ENCODE results near the gene RFC1. TPM values are rescaled to one million over a fixed set of nuclear protein-coding genes. Genes with fewer than 3 reads are reported as not detected.
"Not testable (repeated sequence)": the region's sequence is repeated elsewhere in the genome, so short reads cannot be mapped to it uniquely, and the experiment has no call there.

The RFC1 gene
- polyA plus RNA-seq, 1 of the 3 experiments (the other 2 are of a cell fraction), result 14.9 TPM

DNA sequence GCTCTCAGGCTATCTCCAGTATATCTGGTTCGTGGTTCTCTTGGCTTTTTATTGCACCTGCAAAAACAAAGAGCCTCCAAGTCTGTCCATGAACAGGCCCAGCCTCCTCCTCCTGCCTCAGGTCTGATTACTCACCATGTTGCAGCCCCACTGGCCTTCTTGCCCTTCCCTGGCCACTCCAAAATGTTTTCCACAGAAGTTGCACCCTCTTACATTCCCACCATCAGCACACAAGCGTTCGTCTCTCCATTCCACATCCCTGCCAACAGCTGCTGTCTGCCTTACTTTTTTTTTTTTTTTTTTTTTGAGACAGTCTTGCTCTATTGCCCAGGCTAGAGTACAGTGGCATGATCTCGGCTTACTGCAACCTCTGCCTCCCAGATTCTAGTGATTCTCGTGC lies 86.7 kb downstream of the RFC1 start (continued):
- TF ChIP-seq, protein P1, sequence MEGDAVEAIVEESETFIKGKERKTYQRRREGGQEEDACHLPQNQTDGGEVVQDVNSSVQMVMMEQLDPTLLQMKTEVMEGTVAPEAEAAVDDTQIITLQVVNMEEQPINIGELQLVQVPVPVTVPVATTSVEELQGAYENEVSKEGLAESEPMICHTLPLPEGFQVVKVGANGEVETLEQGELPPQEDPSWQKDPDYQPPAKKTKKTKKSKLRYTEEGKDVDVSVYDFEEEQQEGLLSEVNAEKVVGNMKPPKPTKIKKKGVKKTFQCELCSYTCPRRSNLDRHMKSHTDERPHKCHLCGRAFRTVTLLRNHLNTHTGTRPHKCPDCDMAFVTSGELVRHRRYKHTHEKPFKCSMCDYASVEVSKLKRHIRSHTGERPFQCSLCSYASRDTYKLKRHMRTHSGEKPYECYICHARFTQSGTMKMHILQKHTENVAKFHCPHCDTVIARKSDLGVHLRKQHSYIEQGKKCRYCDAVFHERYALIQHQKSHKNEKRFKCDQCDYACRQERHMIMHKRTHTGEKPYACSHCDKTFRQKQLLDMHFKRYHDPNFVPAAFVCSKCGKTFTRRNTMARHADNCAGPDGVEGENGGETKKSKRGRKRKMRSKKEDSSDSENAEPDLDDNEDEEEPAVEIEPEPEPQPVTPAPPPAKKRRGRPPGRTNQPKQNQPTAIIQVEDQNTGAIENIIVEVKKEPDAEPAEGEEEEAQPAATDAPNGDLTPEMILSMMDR (IDR thresholded peaks at IDR 0.05), result no peak

DNA sequence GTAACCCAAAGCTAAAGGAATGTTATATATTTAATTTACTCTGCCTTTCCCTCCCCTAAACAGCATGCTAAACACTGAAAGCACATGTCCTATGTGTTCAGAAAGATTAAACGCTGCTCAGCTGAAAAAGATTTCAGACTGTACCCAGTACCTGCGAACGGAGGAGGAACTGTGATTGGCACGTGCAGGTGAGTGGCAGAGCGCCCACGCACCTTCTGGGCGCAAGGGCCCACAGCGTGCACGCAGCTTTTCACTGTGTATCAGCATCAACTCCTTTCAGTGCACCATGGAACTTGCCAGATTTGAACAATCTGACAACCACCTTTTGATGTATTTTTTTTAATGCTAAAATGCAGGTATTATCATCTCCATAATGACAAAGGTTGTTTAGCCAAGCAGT lies 87.7 kb downstream of the RFC1 start:
- Histone ChIP-seq H3K27ac (ENCODE audit: low read depth in 2 of 2, low read length in 1 of 2) (no peak overlapping the region), H3F3A (replicated peaks; ENCODE audit: insufficient read depth) (no peaks in the 10 kb centered on the region), H4K20me1 (ENCODE audit: insufficient read depth) (no peaks in the 10 kb centered on the region), H3K9me2 (no peaks in the 10 kb centered on the region), H3K9ac (no peak overlapping the region), H3K36me3 (replicated peaks in 1 of 2; ENCODE audit: control insufficient read depth in 1 of 2, insufficient read depth in 2 of 2, low read length in 1 of 2) (peaks cover 23 to 27% of the 10 kb centered on the region in 2 experiments), H3K4me2 (no peak overlapping the region), H3K4me1 (ENCODE audit: control insufficient read depth in 1 of 2, insufficient read depth in 2 of 2, low read depth in 1 of 2, low read length in 1 of 2) (peaks cover 0 to 24% of the 10 kb centered on the region in 2 experiments; a peak in 2 of 4 replicates), H3K4me3 (ENCODE audit: low read depth in 2 of 2, low read length in 1 of 2) (no peak overlapping the region), H3K79me2 (ENCODE audit: insufficient read depth) (no peaks in the 10 kb centered on the region), H3K9me3 (no peaks in the 10 kb centered on the region), H3K27me3 (ENCODE audit: insufficient read depth) (no peaks in the 10 kb centered on the region), H2AFZ (ENCODE audit: low read depth) (no peak overlapping the region)
- TF ChIP-seq, protein P2, sequence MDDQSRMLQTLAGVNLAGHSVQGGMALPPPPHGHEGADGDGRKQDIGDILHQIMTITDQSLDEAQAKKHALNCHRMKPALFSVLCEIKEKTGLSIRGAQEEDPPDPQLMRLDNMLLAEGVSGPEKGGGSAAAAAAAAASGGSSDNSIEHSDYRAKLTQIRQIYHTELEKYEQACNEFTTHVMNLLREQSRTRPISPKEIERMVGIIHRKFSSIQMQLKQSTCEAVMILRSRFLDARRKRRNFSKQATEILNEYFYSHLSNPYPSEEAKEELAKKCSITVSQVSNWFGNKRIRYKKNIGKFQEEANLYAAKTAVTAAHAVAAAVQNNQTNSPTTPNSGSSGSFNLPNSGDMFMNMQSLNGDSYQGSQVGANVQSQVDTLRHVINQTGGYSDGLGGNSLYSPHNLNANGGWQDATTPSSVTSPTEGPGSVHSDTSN (IDR thresholded peaks at IDR 0.05), result no peak
- TF ChIP-seq, protein P3, sequence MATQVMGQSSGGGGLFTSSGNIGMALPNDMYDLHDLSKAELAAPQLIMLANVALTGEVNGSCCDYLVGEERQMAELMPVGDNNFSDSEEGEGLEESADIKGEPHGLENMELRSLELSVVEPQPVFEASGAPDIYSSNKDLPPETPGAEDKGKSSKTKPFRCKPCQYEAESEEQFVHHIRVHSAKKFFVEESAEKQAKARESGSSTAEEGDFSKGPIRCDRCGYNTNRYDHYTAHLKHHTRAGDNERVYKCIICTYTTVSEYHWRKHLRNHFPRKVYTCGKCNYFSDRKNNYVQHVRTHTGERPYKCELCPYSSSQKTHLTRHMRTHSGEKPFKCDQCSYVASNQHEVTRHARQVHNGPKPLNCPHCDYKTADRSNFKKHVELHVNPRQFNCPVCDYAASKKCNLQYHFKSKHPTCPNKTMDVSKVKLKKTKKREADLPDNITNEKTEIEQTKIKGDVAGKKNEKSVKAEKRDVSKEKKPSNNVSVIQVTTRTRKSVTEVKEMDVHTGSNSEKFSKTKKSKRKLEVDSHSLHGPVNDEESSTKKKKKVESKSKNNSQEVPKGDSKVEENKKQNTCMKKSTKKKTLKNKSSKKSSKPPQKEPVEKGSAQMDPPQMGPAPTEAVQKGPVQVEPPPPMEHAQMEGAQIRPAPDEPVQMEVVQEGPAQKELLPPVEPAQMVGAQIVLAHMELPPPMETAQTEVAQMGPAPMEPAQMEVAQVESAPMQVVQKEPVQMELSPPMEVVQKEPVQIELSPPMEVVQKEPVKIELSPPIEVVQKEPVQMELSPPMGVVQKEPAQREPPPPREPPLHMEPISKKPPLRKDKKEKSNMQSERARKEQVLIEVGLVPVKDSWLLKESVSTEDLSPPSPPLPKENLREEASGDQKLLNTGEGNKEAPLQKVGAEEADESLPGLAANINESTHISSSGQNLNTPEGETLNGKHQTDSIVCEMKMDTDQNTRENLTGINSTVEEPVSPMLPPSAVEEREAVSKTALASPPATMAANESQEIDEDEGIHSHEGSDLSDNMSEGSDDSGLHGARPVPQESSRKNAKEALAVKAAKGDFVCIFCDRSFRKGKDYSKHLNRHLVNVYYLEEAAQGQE (IDR thresholded peaks at IDR 0.05; ENCODE audit: low read depth, low read length), result no peak
- TF ChIP-seq CHD2 (IDR thresholded peaks at IDR 0.05; ENCODE audit: low read length, partially characterized antibody) (no peak), MEF2A (IDR thresholded peaks at IDR 0.05; ENCODE audit: borderline replicate concordance, low read depth) (no peak), NRF1 (IDR thresholded peaks at IDR 0.05; ENCODE audit: low read depth, low read length) (no peak), FOSL2 (IDR thresholded peaks at IDR 0.05; ENCODE audit: borderline replicate concordance, low read depth) (no peak), TCF12 (IDR thresholded peaks at IDR 0.05) (no peak)
- TF ChIP-seq, protein P1 (IDR thresholded peaks at IDR 0.05), result no peak
- TF ChIP-seq, protein P4, sequence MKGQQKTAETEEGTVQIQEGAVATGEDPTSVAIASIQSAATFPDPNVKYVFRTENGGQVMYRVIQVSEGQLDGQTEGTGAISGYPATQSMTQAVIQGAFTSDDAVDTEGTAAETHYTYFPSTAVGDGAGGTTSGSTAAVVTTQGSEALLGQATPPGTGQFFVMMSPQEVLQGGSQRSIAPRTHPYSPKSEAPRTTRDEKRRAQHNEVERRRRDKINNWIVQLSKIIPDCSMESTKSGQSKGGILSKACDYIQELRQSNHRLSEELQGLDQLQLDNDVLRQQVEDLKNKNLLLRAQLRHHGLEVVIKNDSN (IDR thresholded peaks at IDR 0.05; ENCODE audit: borderline replicate concordance, low read depth), result no peak
- 91% methylated on average over 9 of the region's 9 CpGs for WGBS (ENCODE audit: low lambda C conversion rate)
- ChIA-PET CTCF (no interaction called here), POLR2A (no interaction called here)
- DNase-seq, result no peak

DNA sequence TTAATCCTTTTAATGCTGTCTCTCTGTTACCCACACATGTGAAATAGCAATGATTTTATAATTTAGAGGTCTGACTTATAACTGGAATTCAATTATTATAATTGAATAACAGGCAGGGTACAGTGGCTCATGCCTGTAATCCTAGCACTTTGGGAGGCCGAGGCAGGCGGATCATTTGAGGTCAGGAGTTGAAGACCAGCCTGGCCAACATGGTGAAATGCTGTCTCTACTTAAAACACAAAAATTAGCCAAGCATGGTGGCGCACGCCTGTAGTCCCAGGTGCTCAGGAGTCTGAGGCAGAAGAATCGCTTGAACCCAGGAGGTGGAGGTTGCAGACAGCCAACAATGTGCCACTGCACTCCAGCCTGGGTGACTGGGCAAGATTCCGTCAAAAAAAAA lies 88.5 kb downstream of the RFC1 start:
- POLR2A ChIA-PET, result not testable (repeated sequence)

More for the DNA sequence above, 88.5 kb downstream of the RFC1 start:
- H3K9me2 ChIP-seq; H3K9me3 ChIP-seq; H3K9ac ChIP-seq; H3K27me3 ChIP-seq (ENCODE audit: insufficient read depth); H3F3A ChIP-seq (replicated peaks; ENCODE audit: insufficient read depth); H3K79me2 ChIP-seq (ENCODE audit: insufficient read depth); H4K20me1 ChIP-seq (ENCODE audit: insufficient read depth); H3K27ac ChIP-seq (ENCODE audit: low read depth in 2 of 2, low read length in 1 of 2); H2AFZ ChIP-seq (ENCODE audit: low read depth); H3K4me2 ChIP-seq; H3K4me3 ChIP-seq (ENCODE audit: low read depth in 2 of 2, low read length in 1 of 2); CTCF ChIA-PET; DNase-seq: not testable (repeated sequence)
- peaks cover 0 to 24% of the 10 kb centered on the region in 2 experiments; a peak in 2 of 4 replicates for H3K4me1 ChIP-seq (ENCODE audit: control insufficient read depth in 1 of 2, insufficient read depth in 2 of 2, low read depth in 1 of 2, low read length in 1 of 2)
- WGBS (ENCODE audit: low lambda C conversion rate), result 91% methylated on average over 6 of the region's 6 CpGs
- H3K36me3 ChIP-seq (replicated peaks in 1 of 2; ENCODE audit: control insufficient read depth in 1 of 2, insufficient read depth in 2 of 2, low read length in 1 of 2), result peaks cover 15 to 31% of the 10 kb centered on the region in 2 experiments
